Measurements from ENCODE around the gene ESRP2.

DNA sequence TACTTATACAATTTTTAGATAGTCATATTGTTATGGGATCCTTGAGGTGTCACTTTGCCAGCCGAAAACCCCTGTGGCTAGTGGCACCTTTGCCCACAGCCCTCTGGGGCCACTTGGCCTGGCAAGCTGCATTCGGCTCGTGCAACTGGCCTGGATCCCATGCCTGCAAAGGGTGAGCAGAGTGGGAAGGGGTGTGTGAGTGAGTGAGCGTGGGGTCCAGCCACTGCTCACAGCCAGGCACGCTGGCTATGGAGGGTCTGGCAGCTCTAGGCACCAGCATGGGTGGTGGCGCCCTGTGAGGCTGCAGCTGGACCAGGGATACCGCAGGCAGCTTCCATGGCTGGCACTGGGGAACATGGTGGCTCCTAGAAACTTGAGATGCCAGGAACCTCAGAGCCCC, 49.0 kb downstream of the ESRP2 start:
- TF ChIP-seq, protein P1, sequence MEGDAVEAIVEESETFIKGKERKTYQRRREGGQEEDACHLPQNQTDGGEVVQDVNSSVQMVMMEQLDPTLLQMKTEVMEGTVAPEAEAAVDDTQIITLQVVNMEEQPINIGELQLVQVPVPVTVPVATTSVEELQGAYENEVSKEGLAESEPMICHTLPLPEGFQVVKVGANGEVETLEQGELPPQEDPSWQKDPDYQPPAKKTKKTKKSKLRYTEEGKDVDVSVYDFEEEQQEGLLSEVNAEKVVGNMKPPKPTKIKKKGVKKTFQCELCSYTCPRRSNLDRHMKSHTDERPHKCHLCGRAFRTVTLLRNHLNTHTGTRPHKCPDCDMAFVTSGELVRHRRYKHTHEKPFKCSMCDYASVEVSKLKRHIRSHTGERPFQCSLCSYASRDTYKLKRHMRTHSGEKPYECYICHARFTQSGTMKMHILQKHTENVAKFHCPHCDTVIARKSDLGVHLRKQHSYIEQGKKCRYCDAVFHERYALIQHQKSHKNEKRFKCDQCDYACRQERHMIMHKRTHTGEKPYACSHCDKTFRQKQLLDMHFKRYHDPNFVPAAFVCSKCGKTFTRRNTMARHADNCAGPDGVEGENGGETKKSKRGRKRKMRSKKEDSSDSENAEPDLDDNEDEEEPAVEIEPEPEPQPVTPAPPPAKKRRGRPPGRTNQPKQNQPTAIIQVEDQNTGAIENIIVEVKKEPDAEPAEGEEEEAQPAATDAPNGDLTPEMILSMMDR (IDR thresholded peaks at IDR 0.05; ENCODE audit: low read length), result no peak
- no peak for TF ChIP-seq EZH2phosphoT487 (IDR thresholded peaks at IDR 0.05; ENCODE audit: low read length)
- no peak for TF ChIP-seq EZH2 (optimal IDR thresholded peaks at IDR 0.05; ENCODE audit: low read depth, low read length)

Data from MM.1S (cell line).